Measurements from ENCODE around the gene P2RX6.

Gene P2RX6

DNA sequence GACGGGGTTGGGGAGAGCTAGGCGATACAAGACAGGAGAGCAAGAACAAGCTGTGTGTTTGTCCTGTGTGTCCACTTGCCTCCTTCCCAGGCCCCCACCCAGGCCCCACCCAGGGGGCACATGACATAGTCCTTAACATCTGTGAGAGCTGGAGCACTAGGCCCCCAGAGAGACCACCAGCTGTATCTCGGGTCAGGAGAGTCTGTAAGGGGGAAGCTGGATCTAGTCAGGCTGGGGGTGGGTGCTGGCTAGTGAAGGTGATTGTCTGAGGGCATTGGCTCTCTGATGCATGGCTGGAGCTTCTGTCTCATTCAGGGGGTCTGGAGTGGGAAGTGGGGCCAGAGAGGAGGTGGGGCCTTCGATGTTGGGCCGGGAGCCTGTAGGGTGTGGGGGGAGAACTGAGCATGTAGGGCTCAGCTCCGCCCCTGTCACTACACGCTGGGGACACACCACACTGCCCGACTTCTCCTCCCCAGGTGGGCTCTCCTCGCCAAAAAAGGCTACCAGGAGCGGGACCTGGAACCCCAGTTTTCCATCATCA lies 571 bp downstream of the P2RX6 start:
- DNase-seq: no peak

DNA sequence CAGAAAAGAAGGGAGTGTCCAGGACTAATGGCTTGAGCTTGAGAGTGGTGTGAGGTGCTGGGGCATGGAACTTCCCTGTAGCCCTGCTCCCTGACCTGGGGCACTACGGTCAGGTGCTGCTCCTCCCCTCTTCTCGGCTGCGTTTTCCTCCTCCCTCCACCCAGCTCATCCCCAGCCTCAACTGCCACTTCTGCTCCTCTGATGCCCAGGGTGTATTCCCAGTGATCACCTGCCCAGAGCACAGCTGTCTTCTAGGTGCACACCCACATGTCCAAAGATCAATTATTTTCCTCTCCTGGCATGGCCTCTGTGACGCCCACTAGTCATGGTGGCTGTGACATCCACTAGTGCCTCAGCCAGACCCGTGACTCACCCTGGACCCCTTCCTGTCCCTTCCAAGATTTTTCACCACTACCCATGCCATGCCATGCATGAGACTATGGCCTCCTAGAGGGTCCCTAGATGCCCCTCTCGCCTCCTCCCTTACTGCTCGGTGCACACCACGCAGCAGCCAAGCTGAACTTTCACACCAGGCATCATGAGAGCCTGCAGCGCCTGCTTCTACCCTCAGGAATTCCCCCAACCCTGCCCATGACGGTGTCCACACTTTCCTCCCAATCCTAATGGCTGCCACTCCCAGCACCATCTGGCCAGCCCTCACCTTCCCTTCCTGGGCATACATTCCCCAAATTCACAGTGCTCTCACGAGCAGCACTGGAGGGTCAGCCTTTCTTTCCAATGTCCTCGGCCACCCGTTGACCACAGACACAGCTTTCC lies 1.9 kb downstream of the P2RX6 start:
- DNase-seq: no peak

DNA sequence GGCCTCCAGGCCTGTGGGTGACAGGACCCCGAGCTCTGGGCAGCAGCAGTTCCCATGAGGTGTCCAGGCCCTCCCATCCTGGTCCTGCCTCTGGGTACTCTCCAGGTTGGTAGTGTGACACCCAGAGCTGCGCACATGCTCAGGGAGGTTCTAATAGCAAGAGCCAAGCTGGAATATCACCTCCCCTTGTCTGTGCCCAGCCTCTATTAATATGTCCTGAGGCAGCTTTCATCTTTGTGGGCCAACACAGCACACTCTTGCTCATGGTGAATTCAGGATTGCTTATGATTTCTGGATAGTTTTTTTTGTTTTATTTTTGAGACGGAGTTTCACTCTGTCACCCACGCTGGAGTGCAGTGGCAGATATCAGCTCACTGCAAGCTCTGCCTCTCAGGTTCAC lies 3.3 kb downstream of the P2RX6 start:
- no peak for DNase-seq

DNA sequence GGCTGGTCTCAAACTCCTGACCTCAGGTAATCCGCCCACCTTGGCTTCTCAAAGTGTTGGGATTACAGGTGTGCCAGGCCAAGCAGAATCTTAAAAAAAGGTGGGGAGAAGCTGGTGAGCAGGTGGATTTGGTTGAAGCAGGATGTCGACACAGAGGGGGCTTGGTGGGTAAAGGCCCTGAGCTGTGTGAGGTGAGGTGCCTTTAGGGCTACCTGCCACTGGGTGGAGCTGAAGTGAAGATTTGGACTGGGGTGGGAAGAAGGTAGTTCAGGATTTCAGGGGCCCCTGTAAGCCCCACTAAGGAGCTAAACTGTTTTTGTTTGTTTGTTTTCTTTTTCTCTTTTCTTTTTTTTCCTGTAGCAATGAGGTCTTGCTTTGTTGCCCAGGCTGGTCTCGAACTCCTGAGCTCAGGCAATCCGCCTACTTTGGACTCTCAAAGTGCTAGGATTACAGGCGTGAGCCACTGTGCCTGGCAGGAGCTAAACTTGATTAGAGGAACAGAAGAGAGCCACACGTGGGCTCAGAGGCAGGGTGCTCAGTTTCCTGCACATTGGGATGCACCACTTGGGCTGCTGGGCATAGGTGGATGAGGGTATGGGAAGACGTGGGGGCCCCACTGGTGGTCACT lies 6.0 kb downstream of the P2RX6 start:
- DNase-seq: peak in 1 of 3 donors; percentile 20

DNA sequence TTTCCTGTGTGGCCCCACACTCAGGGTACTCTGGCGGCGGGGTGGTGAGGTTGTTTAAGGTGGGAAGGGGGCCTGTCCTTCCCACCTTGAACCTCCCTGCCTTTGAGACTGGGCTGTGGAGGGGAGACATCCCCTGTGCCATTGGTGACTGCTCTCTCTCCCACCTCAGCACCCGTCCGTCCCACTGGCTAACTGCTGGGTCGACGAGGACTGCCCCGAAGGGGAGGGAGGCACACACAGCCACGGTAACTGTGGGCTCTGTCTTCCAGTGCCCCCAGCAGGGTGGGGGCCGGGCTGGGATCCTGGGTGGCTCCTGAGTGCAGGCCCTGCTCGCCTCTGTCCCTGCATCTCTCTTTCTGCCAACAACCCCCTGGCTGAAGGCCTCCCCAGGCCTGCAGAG lies 7.5 kb downstream of the P2RX6 start:
- DNase-seq: no peak

DNA sequence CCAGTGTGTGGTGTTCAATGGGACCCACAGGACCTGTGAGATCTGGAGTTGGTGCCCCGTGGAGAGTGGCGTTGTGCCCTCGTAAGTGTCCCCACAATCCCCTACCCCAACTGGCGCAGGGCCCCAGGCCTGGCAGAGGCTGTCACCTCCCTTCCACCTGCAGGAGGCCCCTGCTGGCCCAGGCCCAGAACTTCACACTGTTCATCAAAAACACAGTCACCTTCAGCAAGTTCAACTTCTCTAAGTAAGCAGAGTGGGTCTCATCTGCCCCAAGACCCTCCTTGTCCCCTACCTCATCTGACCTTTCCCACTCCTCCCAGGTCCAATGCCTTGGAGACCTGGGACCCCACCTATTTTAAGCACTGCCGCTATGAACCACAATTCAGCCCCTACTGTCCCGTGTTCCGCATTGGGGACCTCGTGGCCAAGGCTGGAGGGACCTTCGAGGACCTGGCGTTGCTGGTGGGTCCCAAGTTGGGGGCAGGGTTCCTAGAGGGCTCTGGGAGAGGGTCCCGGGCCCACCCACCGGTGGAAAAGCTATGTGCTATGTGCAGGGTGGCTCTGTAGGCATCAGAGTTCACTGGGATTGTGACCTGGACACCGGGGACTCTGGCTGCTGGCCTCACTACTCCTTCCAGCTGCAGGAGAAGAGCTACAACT lies 8.1 kb downstream of the P2RX6 start:
- DNase-seq: no peak

DNA sequence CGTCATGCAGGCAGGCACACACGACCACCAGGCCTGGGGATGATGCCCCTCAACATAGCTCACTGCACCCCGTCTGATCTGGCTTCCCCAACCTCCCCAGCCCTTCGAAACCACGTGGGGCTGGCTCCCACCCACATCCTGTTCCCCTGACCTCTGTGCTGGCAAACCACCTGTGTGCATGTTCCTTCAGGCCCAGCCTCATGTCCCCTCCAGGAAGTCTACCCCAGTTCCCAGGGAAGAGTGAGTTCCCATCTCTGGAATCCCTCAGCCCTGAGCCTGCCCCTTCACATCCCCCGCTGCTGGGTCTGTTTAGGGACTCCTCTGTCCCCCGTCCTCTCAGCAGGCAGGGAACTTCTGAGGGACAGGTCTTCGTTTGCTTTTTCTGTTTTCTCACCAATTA lies 10.3 kb downstream of the P2RX6 start:
- DNase-seq: no peak

DNA sequence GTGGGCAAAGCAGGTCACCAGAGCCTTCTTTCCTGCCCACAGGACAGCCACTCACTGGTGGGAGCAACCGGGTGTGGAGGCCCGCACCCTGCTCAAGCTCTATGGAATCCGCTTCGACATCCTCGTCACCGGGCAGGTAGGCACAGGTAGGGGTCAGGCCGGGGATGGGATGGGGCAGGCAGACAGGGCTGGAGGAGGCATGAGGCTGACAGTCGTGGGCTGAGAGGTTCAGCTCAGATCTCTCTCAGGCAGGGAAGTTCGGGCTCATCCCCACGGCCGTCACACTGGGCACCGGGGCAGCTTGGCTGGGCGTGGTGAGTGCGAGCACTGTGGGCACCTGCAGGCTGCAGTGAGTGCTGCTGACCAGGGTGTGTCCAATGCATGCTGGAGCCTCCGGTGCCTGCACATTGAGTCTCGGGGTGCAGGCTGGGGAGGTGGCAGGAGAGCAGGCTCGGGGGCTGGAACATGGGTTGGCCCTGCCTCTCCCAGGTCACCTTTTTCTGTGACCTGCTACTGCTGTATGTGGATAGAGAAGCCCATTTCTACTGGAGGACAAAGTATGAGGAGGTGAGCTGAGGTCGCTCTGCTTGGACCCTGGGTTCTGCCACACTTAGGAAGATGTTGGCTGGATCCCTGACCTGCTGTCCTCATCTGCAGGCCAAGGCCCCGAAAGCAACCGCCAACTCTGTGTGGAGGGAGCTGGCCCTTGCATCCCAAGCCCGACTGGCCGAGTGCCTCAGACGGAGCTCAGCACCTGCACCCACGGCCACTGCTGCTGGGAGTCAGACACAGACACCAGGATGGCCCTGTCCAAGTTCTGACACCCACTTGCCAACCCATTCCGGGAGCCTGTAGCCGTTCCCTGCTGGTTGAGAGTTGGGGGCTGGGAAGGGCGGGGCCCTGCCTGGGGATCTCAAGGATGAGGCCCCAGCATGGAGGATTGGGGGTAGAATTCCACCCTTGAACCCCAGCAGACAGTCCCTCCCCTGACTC lies 11.1 kb downstream of the P2RX6 start:
- DNase-seq: no peak

DNA sequence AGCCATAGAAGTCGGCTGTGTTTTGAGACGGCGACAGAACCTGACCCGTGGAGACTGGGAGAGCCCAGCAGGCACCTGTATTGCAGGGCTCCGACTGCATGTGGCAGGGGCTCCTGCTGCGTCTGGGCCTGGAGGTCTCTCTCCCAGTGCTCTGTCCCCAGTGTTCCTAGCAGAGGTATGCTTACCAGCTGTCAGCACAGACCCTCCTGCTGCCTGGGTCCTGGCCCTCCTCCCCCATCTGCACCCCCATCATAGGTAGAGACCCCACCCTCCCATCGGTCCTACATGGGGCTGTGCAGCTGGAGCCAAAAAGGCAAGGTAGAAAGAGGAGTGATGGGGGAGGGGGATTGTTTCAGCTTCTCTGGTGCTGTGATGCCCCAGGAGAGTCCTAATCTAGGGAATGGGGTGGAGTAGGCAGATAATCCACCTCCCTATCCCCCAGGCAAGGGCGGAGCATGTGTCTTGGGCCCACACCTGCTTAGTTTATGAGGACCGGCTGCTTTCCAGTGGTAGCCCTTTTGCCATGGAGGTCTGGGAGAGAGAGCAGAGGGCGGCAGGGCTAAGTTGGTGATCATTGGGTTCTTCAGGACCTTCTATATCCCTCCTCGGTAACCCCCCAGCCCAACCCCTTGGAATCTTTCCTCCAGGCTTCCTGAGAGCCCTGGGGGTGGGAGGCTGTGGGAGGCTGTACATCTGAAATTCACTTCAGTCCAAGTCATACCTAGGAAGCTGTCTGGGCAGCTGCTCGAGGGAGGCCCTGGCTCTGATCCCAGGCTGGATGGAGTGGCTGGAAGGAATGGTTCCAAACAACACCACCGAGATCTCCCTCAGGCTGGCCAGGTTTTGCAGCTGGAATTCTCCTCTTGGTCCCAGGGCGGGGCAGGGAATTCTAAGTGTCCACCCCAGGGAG lies 12.1 kb downstream of the P2RX6 start:
- no peak for DNase-seq

DNA sequence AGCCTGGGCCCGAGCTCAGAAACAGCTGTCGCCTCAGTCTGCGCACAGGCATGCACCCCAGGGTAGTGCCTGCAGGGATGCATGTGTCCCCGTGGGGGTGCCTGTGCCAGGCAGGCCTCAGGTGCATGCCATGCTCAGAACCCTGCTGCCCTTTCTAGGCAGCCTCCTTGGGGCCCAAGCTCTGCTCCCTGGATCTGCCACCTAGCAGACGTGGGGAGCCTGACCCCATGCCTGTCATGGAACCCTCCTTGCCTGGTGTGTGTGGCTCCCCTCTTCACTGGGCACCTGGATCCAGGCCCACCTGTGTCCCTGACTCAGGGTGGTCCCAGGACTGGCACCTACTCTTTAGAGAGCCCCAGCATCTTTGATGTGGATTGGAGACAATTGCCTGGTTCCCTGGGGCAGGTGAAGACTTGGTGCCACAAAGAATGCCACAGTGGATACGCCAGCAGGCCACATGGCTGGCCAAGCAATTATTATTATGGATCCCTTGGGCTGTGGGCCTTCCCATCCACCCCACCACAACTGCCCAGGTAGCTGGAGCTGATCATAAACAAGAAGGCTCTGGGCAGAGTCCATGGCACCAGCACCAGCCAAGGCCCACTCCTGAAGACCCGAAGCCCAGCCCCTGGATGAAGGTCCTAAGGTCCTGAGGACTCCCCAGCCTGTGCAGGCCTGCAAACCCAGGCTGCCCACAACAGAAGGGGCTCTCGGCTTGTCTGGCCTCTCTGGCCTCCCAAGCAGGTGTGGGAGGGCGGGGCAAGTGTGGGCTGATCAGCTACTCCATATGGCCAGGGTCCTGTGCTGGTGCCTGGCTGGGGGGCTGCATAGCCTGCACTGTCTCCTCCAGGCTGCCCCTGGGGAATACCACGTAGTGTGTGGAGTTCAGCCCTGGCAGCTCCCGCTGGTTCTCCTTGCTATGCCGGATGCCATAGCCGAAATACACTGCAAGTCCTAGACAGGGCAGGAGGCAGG lies 13.6 kb downstream of the P2RX6 start:
- DNase-seq: no peak

DNA sequence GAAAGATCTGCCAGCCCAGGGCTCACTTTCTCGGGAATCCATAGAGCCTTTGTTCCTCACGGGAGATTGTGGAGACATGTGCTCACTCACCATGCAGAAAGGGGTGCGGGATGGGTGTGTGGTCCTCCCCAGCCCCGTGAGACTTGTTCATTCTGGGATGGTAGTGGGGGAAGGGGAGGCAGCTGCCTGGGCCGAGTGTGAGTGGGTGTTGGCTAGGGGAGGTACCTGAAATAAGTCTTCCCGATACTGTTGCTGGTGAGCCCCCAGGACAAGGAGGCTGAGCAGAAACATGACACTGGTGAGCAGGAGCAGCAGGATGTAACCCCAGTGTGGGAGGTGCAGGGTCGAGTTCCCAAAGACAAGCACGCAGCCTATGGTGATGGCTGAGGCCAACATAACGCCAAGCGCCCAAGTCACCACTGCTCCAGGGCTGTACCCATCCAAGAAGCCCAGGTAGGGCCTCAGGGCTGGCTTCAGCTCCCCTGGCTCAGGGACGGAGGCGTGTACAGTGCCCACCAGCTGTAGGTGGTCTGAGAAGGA lies 14.6 kb downstream of the P2RX6 start:
- DNase-seq: no peak

DNA sequence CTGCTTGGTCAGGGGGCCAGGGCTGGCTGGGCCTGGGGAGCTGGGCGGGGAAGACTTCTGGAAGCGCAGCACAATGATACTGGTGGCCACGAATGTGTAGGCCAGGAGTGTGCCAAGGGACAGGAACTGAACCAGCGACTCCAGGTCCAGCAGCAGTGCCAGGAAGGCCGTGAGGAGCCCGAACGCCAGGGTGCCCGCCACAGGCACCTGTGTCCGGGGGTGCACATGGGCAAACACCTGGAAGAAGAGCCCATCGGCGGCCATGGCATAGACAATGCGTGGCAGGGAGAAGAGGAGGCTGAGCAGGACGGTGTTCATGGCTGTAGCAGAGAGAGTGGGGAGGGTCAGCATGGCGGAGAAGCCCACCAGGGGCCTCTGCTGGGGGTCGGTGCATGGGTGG lies 15.1 kb downstream of the P2RX6 start:
- DNase-seq: no peak

DNA sequence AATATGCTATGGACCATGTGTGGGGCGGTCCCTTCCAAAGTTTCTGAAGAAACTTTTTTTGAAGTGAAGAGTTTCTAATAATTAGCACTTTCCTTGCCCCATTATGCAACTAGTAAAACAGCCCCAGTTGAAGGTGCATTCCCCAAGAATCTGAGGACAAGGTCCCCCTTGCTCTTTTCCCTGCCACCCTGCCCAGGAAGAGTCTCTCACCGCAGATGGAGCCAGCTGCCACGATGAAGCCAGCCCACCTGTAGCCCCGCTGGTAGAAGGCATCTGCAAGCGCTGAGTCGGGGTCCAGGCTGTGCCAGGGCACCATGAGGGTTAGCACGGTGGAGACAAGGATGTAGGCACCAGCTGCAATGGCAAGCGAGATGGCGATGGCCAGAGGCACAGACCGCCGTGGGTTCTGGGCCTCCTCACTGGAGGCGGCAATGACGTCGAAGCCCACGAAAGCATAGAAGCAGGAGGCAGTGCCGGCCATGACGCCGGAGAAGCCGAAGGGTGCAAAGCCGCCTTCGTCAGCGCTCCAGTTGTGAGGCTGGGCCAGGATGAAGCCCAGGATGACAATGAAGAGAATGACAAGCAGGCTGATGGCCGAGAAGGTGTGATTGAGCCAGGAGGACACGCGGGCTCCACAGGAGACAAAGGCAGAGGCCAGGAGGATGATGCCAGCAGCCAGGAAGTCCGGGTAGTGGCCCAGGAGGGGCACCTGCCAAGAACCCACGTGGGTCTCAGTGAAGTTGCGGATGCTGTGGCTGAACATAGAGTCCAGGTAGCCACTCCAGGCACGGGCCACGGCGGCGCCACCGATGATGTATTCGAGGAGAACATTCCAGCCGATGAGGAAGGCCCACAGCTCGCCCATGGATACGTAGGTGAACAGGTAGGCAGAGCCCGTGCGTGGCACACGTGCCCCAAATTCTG lies 15.9 kb downstream of the P2RX6 start:
- no peak for DNase-seq

DNA sequence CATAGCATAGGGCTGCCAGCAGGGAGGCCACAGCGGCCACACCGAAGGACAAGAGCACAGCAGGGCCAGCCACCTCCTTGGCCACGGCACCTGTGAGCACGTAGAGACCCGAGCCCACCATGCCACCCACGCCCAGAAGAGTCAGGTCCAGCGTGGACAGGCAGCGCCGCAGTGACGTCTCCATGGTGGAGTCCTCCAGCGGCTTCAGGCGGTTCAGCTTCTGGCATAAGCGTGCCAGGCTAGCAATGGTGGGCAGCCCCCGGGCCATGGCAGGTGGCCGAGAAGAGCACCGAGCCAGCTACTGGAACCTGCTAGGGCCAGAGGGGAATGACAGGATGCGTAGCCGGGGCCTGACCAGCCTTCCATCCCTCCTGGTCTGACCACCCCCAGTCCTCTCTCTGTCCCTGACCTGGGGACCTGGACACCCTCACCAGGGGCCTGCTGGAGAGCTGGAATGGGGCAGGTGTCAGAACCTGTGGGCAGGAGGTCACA lies 16.6 kb downstream of the P2RX6 start:
- DNase-seq: no peak

DNA sequence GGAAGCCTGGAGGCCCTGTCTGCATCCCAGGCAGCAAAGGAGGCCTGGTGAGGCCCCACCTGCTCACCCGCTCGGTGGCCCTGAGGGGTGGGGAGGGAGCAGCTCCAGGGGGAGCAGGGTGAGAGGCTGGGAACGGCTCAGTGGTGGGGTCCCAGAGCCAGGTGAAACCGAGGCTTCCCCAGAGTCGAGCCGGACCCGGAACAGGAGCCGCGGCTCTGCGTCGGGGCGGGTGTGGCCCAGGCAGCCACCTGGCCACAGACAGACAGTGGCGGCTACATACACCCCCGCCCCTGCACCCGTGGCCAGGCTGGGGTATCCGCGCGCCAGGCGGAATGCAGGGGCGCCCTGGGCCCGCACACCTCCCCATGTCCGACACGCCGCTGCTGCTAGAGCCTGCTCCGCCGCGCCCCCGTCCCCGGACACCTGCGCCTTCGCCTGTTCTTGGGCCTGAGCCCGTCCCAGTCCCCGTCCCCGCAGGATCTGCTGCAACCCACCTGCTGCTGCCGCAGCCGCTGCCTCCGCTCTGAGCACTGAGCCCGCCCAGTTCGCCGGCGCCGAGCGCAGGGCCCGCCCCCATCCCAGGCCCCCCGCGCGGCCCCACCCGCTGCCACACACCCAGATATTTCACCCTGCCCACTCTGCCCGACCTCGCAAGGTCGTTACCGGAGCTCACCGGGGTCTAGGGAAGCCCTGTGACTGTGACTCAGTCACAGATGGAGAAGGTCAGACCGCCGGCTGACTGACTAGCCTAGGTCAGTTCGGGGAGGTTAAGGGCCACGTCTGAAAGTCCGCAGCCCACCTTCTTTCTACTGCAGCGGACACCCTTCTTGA lies 17.3 kb downstream of the P2RX6 start, which contains the start of gene SLC7A4:
SLC7A4 (minus strand) TSS at position 525 of the 831 bp plus-strand sequence. CDS start 749 bp downstream, outside the sequence.
- no peak for DNase-seq

DNA sequence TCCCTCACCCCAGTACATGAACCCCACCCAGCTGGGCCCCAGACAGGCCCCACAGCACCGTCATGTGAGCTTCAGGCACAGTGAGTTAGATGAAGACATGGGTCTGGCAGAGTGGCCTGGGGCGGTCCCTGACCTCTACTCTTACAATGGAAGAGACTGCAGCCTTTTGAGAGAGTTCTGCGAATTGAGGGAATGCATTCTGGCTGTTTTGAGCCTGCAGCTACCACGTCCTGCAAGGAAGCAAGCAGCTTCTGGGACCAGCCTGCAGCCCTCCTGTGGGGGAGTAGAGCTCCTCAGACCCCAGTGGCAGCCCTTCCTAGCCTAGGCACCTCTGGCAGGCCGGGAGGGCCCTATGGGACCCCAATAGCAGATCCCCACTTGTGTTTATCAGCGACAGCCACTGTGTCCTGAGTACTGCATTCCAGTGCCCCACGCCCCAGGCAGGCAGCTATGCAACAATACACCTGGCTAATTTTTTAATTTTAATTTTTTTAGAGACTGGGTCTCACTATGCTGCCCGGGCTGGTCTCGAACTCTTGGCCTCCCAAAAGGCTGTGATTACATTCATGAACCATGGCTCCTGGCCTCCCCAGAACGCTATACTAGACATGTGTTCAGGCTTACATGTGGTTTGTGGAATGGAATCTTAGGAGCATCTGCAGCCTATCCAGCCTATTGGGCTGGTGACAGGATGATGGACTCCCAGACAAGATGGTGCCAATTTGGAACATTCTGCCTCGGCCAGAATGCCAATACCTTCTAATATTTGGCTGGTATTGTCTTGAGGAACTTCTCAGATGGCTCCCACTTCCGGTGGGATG lies 18.1 kb downstream of the P2RX6 start:
- DNase-seq: no peak

DNA sequence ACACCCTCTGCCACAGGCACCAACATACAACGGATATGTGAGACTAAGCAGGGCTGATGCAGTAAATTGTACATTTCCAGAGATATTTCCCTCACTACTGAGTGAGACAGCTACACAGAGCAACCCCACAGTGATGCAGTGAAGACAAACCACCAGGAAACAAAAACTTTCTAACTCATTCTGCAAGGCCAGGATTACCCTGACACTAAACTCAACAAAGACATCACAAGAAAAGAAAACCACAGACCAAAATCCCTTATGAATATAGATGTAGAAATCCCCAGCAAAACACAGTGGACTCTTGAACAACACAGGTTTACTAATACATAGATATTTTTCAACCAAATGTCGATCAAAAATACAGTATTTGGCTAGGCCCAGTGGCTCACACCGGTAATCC lies 18.9 kb downstream of the P2RX6 start:
- no peak for DNase-seq
